ENCODE data around the gene ZWILCH.

Gene ZWILCH

DNA sequence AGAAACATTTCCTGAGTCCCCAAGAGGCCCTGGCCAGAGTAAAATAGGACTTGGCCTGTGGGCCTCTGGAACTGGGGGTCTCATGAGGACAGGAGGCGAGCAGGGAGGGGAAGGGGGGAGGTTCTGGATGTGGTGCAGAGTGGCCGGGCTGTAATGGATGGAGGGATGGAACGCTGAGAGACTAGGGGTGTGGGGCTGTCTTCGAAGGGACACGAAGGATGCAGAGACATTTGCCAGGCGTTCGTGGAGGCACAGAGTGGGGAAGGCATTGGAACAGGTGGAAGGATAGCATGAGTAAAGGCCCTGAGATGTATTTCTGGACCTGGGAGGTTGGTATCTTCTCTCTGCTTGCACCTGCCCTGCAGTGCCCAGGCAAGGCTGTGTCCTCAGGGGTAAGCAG, 62.8 kb downstream of the ZWILCH start:
- DNase-seq, result no peak
- Mint-ChIP-seq H3K4me1 (ENCODE audit: low read depth in 2 of 2) (peaks cover 6 to 8% of the 10 kb centered on the region in 2 donors), H3K27ac (no peak overlapping the region), H3K9me3 (no peaks in the 10 kb centered on the region), H3K4me3 (no peak overlapping the region), H3K27me3 (no peaks in the 10 kb centered on the region), H3K36me3 (ENCODE audit: insufficient read depth) (no peaks in the 10 kb centered on the region)
- ATAC-seq (replicated peaks), result no peak

DNA sequence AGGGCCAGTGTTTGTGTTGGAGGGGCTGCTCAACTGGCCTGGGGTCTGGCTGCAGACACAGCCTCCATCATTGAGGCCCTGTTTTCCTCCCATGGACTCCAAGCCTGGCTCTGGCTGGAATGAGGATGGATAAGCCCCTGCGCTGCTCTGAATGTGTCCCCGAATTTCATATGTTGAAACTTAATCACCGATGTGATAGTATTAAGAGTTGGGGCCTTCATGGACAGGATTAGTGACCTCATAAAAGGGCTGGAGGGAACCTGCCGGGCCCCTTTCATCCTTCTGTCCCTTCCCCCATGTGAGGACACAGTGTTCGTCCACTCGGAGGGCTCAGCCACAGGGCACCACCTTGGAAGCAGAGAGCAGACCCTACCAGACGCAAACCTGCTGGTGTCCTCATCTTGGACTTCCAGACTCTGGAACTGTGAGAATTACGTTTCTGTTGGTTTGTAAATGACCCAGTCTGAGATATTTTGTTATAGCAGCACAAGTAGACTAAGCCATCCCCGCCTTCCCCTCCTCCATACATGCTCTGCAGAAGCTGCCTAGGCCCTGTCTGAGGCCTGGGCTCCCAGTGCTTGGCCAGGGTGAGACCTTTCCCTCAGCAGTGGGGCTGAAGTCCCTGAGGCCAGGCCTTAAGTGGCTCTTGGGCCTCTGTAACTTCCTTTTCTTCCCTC, 64.5 kb downstream of the ZWILCH start:
- no peak for ATAC-seq (replicated peaks)
- Mint-ChIP-seq H3K36me3 (ENCODE audit: insufficient read depth) (no peaks in the 10 kb centered on the region), H3K27me3 (no peaks in the 10 kb centered on the region), H3K27ac (no peak overlapping the region), H3K4me3 (no peak overlapping the region), H3K4me1 (ENCODE audit: low read depth in 2 of 2) (peaks cover 6 to 10% of the 10 kb centered on the region in 2 donors), H3K9me3 (no peaks in the 10 kb centered on the region)
- no peak for DNase-seq

- H3K9me3 Mint-ChIP-seq, result no peaks in the 10 kb centered on the region
- no peak overlapping the region for H3K27ac Mint-ChIP-seq
- H3K4me3 Mint-ChIP-seq, result no peak overlapping the region
- DNase-seq (no peak), ATAC-seq (replicated peaks) (no peak)
- H3K27me3 Mint-ChIP-seq, result no peaks in the 10 kb centered on the region
- no peaks in the 10 kb centered on the region for H3K36me3 Mint-ChIP-seq (ENCODE audit: insufficient read depth)
- H3K4me1 Mint-ChIP-seq (ENCODE audit: low read depth in 2 of 2), result peaks cover 6 to 10% of the 10 kb centered on the region in 2 donors
These were observed 65.2 kb downstream of the ZWILCH start for GRCh38 chr15:66570327-66570726.

- Mint-ChIP-seq H3K4me3 (no peak overlapping the region), H3K27ac (no peak overlapping the region), H3K9me3 (no peaks in the 10 kb centered on the region), H3K27me3 (no peaks in the 10 kb centered on the region), H3K4me1 (ENCODE audit: low read depth in 2 of 2) (peaks cover 6 to 10% of the 10 kb centered on the region in 2 donors), H3K36me3 (ENCODE audit: insufficient read depth) (no peaks in the 10 kb centered on the region)
- no peak for DNase-seq
- ATAC-seq (replicated peaks), result no peak
These were observed 65.8 kb downstream of the ZWILCH start for GRCh38 chr15:66570842-66571478.

GRCh38 chr15:66572146-66572545, 67.0 kb downstream of the ZWILCH start:
- H3K27ac Mint-ChIP-seq, result no peak overlapping the region
- DNase-seq (no peak), ATAC-seq (replicated peaks) (no peak)
- H3K9me3 Mint-ChIP-seq, result no peaks in the 10 kb centered on the region
- no peak overlapping the region for H3K4me3 Mint-ChIP-seq
- no peaks in the 10 kb centered on the region for H3K36me3 Mint-ChIP-seq (ENCODE audit: insufficient read depth)
- H3K4me1 Mint-ChIP-seq (ENCODE audit: low read depth in 2 of 2), result peaks cover 2 to 6% of the 10 kb centered on the region in 2 donors
- H3K27me3 Mint-ChIP-seq, result no peaks in the 10 kb centered on the region

DNA sequence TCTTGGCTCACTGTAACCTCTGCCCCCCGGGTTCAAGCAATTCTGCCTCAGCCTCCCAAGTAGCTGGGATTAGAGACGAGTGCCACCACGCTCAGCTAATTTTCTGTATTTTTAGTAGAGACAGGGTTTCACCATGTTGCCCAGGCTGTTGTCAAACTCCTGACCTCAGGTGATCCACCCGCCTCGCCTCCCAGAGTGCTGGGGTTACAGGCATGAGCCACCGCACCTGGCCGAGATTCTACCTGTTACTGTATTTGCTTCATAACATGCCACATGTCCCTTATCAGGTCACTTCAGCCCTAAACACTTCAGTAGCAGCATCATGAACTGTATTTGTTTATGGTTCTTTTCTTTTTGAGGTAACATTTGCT, 68.2 kb downstream of the ZWILCH start:
- no peak overlapping the region for H3K27ac Mint-ChIP-seq
- no peak for DNase-seq
- no peaks in the 10 kb centered on the region for H3K27me3 Mint-ChIP-seq
- H3K4me3 Mint-ChIP-seq, result no peak overlapping the region
- no peak for ATAC-seq (replicated peaks)
- H3K9me3 Mint-ChIP-seq, result no peaks in the 10 kb centered on the region
- H3K36me3 Mint-ChIP-seq (ENCODE audit: insufficient read depth), result no peaks in the 10 kb centered on the region
- H3K4me1 Mint-ChIP-seq (ENCODE audit: low read depth in 2 of 2), result peaks cover 0 to 4% of the 10 kb centered on the region in 2 donors

DNA sequence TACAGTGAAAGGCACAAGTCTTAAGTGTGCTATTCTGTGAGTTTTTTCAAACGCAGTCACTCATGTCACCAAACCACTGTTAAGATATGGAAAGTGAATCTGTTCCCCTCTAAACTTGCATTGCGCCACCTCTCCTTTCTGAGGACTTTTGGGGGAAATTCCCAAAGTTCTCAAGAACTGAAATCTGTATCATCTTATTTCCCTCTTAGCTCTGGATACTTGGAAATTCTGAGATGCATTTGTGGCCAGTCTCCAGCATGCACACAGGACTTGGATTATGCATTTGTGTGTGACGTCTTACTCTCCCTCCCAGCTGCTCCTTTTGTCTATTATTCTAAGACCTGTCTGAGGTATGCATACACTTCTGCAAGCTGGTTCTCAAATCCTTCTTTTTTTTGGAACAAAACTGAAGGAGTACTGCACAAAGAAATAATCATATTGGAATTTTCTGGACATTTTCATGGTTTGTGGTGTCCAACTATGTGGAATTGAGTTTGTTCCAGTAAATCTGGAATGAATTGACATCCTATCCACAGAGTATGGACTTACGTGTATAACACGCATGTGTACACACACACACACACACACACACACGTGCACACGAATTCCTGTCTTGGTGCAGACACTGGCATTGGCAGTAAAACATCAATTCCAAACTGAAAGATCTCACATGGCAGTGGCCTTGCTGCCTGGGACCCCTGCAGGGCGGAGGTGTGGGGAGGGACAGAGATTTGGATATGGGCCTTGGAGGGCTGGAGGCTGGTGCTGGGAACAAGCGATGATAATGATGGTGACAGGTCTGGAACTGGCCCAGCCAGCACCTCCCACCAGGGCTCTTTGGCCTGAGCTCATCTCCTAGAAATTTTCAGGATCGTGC, 68.8 kb downstream of the ZWILCH start:
- H3K27ac Mint-ChIP-seq, result no peak overlapping the region
- ATAC-seq (replicated peaks) (no peak), DNase-seq (no peak)
- H3K4me3 Mint-ChIP-seq, result no peak overlapping the region
- H3K4me1 Mint-ChIP-seq (ENCODE audit: low read depth in 2 of 2), result peaks cover 0 to 4% of the 10 kb centered on the region in 2 donors
- no peaks in the 10 kb centered on the region for H3K36me3 Mint-ChIP-seq (ENCODE audit: insufficient read depth)
- no peaks in the 10 kb centered on the region for H3K27me3 Mint-ChIP-seq
- no peaks in the 10 kb centered on the region for H3K9me3 Mint-ChIP-seq

DNA sequence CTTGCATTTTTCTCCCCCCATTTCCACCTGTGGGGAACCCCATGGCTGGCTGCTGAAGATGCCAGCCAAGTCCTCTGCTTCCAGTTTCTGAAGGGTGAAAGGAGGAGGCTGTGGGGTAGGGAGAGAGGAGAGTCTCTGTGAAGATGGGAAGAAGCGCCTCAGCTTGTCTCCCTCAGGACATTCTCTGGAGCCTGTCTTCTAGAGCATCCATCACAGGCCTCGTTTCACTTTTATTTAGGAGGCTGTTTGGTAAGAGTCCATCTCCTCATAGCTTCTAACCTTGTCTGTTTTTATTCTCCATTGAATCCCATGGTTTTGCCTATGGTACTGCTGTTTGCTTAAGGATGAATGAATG, 69.4 kb downstream of the ZWILCH start:
- no peaks in the 10 kb centered on the region for H3K36me3 Mint-ChIP-seq (ENCODE audit: insufficient read depth)
- no peak overlapping the region for H3K27ac Mint-ChIP-seq
- DNase-seq, result no peak
- ATAC-seq (replicated peaks), result no peak
- no peak overlapping the region for H3K4me3 Mint-ChIP-seq
- no peaks in the 10 kb centered on the region for H3K27me3 Mint-ChIP-seq
- H3K9me3 Mint-ChIP-seq, result no peaks in the 10 kb centered on the region
- peaks cover 0 to 4% of the 10 kb centered on the region in 2 donors for H3K4me1 Mint-ChIP-seq (ENCODE audit: low read depth in 2 of 2)

- Mint-ChIP-seq H3K36me3 (ENCODE audit: insufficient read depth) (no peaks in the 10 kb centered on the region), H3K4me1 (ENCODE audit: low read depth in 2 of 2) (peaks cover 0 to 4% of the 10 kb centered on the region in 2 donors), H3K9me3 (no peaks in the 10 kb centered on the region), H3K4me3 (no peak overlapping the region), H3K27ac (no peak overlapping the region), H3K27me3 (no peaks in the 10 kb centered on the region)
- DNase-seq, result no peak
- ATAC-seq (replicated peaks), result no peak
These were observed 73.3 kb downstream of the ZWILCH start for GRCh38 chr15:66578286-66578875.

DNA sequence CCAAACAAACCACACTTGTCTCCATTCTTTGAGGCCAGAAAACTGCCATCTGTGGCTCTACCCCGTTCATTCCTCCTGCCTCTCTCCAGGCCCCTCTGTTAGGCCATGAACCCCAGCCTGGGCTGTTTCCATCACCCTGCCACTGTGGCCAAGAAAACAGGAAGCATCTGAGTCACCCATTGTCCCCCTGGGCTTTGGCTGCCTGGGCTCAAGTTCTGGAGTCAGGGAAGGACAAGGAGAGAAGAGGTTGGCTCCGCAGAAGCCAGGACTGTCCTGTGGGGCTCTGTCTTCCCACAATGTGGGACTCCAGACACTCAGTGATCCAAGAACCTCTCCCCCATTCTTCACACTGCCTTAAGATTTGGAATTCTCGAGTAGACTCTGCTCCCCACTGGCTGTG, 75.5 kb downstream of the ZWILCH start:
- Mint-ChIP-seq H3K4me3 (no peak overlapping the region), H3K36me3 (ENCODE audit: insufficient read depth) (no peaks in the 10 kb centered on the region), H3K27me3 (peaks cover 0 to 10% of the 10 kb centered on the region in 2 donors), H3K27ac (no peak overlapping the region), H3K4me1 (ENCODE audit: low read depth in 2 of 2) (no peaks in the 10 kb centered on the region), H3K9me3 (no peaks in the 10 kb centered on the region)
- ATAC-seq (replicated peaks) (no peak), DNase-seq (no peak)

DNA sequence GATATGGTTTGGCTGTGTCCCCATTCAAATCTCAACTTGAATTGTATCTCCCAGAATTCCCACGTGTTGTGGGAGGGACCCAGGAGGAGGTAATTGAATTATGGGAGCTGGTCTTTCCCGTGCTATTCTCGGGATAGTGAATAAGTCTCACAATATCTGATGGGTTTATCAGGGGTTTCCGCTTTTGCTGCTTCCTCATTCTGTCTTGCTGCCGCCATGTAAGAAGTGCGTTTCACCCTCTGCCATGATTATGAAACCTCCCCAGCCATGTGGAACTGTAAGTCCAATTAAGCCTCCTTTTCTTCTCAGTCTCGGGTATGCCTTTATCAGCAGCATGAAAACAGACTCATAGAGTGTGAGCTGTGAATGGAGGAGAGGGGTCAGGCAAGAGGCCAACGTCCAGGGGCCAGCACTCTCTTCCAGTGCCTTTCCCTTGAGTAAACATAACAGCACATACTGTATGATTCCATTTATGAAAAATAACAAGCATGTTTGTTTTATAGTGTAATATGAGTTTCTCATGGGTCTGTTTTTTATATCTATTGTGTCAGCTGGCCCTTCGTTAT, 76.9 kb downstream of the ZWILCH start:
- Mint-ChIP-seq H3K27me3 (peaks cover 11 to 24% of the 10 kb centered on the region in 2 donors), H3K27ac (no peak overlapping the region), H3K36me3 (ENCODE audit: insufficient read depth) (no peaks in the 10 kb centered on the region), H3K9me3 (no peaks in the 10 kb centered on the region), H3K4me1 (ENCODE audit: low read depth in 2 of 2) (no peaks in the 10 kb centered on the region), H3K4me3 (no peak overlapping the region)
- DNase-seq (no peak), ATAC-seq (replicated peaks) (no peak)

DNA sequence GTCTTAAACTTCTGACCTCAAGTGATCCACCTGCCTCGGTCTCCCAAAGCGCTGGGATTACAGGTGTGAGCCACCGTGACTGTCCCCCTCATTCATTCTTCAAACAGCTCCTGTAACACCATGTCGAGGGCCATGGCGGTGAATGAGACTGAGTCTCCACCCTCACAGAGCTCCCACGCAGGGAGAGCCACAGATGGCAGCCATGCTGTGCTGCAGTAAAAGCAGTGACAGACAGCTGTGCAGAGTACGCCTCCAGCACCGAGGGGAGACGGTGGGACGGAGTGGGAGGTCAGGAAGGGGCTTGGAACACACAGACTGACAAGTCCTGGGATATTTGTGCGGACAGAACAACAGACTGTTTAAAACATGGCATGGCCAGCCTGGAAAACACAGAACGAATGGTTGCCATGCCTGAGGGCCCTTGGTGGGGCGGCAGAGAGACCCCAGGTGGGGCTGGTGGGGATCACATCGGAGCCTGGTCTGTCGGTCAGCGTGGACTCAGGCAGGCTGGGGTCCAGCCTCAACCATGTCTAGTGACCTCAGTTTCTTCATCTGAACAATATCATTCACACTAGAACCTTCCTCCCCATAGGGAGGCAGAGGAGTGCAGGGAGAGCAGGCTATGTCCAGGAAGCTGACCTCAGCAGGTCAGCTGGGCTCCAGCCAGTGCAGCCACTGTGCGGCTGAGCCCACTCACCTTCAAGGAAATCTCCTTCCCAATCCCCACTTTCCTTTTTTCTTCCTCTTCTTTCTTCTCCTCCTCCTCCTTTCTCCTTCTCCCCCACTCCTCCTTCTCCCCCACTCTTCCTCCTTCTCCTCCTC, 81.2 kb downstream of the ZWILCH start:
- H3K27me3 Mint-ChIP-seq, result peaks cover 26 to 55% of the 10 kb centered on the region in 2 donors
- no peak overlapping the region for H3K27ac Mint-ChIP-seq
- no peaks in the 10 kb centered on the region for H3K36me3 Mint-ChIP-seq (ENCODE audit: insufficient read depth)
- H3K4me3 Mint-ChIP-seq, result no peak overlapping the region
- ATAC-seq (replicated peaks), result no peak
- no peaks in the 10 kb centered on the region for H3K9me3 Mint-ChIP-seq
- no peak for DNase-seq
- H3K4me1 Mint-ChIP-seq (ENCODE audit: low read depth in 2 of 2), result no peaks in the 10 kb centered on the region

DNA sequence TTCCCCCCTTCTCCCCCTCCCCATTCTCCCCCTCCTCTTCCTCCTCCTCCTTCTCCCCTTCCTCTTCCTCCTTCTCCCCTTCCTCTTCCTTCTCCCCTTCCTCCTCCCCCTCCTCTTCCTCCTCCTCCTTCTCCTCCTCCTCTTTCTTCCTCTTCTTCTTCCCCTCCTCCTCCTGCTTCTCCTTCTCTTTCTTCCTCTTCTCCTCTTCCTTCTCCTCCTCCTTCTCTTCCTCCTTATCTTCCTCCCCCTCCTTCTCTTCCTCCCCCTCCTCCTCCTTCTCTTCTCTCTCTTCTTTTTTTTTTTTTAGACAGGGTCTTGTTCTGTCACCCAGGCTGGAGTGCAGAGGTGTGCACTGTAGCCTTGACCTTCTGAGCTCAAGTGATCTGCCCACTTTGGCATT, 81.9 kb downstream of the ZWILCH start:
- H3K4me3 Mint-ChIP-seq, result no peak overlapping the region
- no peak overlapping the region for H3K27ac Mint-ChIP-seq
- DNase-seq (no peak), ATAC-seq (replicated peaks) (no peak)
- H3K9me3 Mint-ChIP-seq, result no peaks in the 10 kb centered on the region
- H3K4me1 Mint-ChIP-seq (ENCODE audit: low read depth in 2 of 2), result no peaks in the 10 kb centered on the region
- peaks cover 26 to 55% of the 10 kb centered on the region in 2 donors for H3K27me3 Mint-ChIP-seq
- no peaks in the 10 kb centered on the region for H3K36me3 Mint-ChIP-seq (ENCODE audit: insufficient read depth)

Data from effector memory CD8-positive, alpha-beta T cell (primary cell).